Brain microvascular endothelial cell (primary cell): ENCODE results near the gene NUP42.

Experiments used
- DNase-seq: peaks from one replicate; pipeline ENCODE4 v3.0.0-alpha.2; 2020
- H3K27ac ChIP-seq: fragments of 250-450 bp; sonication (Bioruptor Pico); 2 replicates; pipeline ENCODE4 v1.5.1; 2020; ENCODE audit warnings: mild to moderate bottlenecking, moderate library complexity
- H3K27me3 ChIP-seq: fragments of 250-450 bp; sonication (Bioruptor Pico); replicated peaks from 2 replicates; pipeline ENCODE4 v1.5.1; 2020; ENCODE audit warnings: mild to moderate bottlenecking
- H3K36me3 ChIP-seq: fragments of 250-450 bp; sonication (Bioruptor Pico); replicated peaks from 2 replicates; pipeline ENCODE4 v1.5.1; 2020; ENCODE audit warnings: mild to moderate bottlenecking
- H3K4me3 ChIP-seq: 2 replicates; pipeline ENCODE4 v1.5.1; 2011; ENCODE audit warnings: low read depth, mild to moderate bottlenecking, control low read depth, low read length, moderate library complexity
- CTCF ChIP-seq: IDR thresholded peaks from 2 replicates; pipeline ENCODE4 v1.5.1; 2011; ENCODE audit warnings: low read depth, mild to moderate bottlenecking, moderate library complexity, low read length, control low read depth, inconsistent platforms; ENCODE audit errors: missing control alignments
- in situ Hi-C: cut with HindIII; loops from 2 replicates; pipeline ENCODE4 v1.10.0; 2017; ENCODE audit warnings: low sequenced_read_pairs, low pct_ligation_motif_present

NUP42 gene

GRCh38 chr7:23230641-23231101 lies 48.8 kb downstream of the NUP42 start:
- Histone ChIP-seq H3K27ac (no peak overlapping the region), H3K4me3 (no peak overlapping the region), H3K36me3 (no peaks in the 10 kb centered on the region), H3K27me3 (no peaks in the 10 kb centered on the region)
- in situ Hi-C loops: no loop called here
- TF ChIP-seq CTCF: no peak
- no peak for DNase-seq

GRCh38 chr7:23232966-23233365 lies 51.1 kb downstream of the NUP42 start:
- no peak for TF ChIP-seq CTCF
- no peaks in the 10 kb centered on the region for H3K27me3 ChIP-seq
- no peak for DNase-seq

GRCh38 chr7:23234569-23235296 lies 52.9 kb downstream of the NUP42 start:
- no peak overlapping the region for H3K4me3 ChIP-seq
- in situ Hi-C loops: no loop called here
- no peak for DNase-seq
- H3K27me3 ChIP-seq: no peaks in the 10 kb centered on the region
- H3K36me3 ChIP-seq: no peaks in the 10 kb centered on the region
- TF ChIP-seq CTCF: no peak
- no peak overlapping the region for H3K27ac ChIP-seq

More at GRCh38 chr7:23232966-23233365, 51.1 kb downstream of the NUP42 start:
- H3K36me3 ChIP-seq: no peaks in the 10 kb centered on the region
- no peak overlapping the region for H3K4me3 ChIP-seq
- in situ Hi-C loops: no loop called here
- no peak overlapping the region for H3K27ac ChIP-seq

- no peak overlapping the region for H3K27ac ChIP-seq
- no peak for TF ChIP-seq CTCF
- no peaks in the 10 kb centered on the region for H3K36me3 ChIP-seq
- H3K4me3 ChIP-seq: no peak overlapping the region
- in situ Hi-C loops: no loop called here
- no peaks in the 10 kb centered on the region for H3K27me3 ChIP-seq
- peak; percentile 27 for DNase-seq
Measured at GRCh38 chr7:23235813-23236221, 54.0 kb downstream of the NUP42 start.

- Histone ChIP-seq H3K36me3 (no peaks in the 10 kb centered on the region), H3K27me3 (no peaks in the 10 kb centered on the region), H3K4me3 (no peak overlapping the region), H3K27ac (no peak overlapping the region)
- no peak for TF ChIP-seq CTCF
- in situ Hi-C loops: no loop called here
- no peak for DNase-seq
Measured at GRCh38 chr7:23237000-23237399, 55.2 kb downstream of the NUP42 start.
